Sigmoid colon (tissue), 4 donors: ENCODE data around the gene DOK6.

Experiments used
- POLR2AphosphoS5 ChIP-seq, 4 donors: sonication (generic); formaldehyde crosslinking; IDR thresholded peaks; one replicate each; pipeline ENCODE4 v1.6.1; 2017; ENCODE audit warnings: antibody characterized with exemption in 4 of 4
- TF ChIP-seq, protein P1 (sequence below), 4 experiments: fragments of 450-650 bp in 3 of 4; fragments of 200-600 bp in 1 of 4; IDR thresholded peaks; one replicate each; pipeline ENCODE4 v1.5.1; 2016 to 2019; ENCODE audit warnings: antibody characterized with exemption in 4 of 4, mild to moderate bottlenecking in 3 of 4, moderate library complexity in 2 of 4

DNA sequence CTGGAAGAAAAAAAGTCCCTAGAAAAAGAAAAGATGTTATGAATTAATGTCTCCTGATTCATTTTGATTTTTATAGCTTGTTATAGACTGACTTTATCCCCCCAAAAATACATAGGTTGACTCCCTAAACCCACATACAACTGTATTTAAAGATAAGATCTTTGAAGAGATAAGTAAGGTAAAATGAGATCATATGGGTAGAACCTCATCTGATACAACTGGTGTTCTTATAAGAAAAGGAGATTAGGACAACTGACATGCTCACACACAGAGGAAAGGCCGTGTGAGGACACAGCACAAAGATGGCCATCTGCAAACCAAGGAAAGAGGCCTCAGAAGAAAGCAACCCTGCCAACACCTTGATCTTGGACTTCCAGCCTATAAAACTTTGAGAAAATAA, 429.5 kb downstream of the DOK6 start:
- TF ChIP-seq, protein P1, sequence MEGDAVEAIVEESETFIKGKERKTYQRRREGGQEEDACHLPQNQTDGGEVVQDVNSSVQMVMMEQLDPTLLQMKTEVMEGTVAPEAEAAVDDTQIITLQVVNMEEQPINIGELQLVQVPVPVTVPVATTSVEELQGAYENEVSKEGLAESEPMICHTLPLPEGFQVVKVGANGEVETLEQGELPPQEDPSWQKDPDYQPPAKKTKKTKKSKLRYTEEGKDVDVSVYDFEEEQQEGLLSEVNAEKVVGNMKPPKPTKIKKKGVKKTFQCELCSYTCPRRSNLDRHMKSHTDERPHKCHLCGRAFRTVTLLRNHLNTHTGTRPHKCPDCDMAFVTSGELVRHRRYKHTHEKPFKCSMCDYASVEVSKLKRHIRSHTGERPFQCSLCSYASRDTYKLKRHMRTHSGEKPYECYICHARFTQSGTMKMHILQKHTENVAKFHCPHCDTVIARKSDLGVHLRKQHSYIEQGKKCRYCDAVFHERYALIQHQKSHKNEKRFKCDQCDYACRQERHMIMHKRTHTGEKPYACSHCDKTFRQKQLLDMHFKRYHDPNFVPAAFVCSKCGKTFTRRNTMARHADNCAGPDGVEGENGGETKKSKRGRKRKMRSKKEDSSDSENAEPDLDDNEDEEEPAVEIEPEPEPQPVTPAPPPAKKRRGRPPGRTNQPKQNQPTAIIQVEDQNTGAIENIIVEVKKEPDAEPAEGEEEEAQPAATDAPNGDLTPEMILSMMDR (IDR thresholded peaks at IDR 0.05): no peak
- TF ChIP-seq POLR2AphosphoS5 (IDR thresholded peaks at IDR 0.05): no peak
